Naive thymus-derived CD4-positive, alpha-beta T cell (primary cell): Measurements from ENCODE around the gene DPP10. TPM values are rescaled to one million over a fixed set of nuclear protein-coding genes. Genes with fewer than 3 reads are reported as not detected.

Source experiments
- ATAC-seq: fragments of 150-1000 bp; cut with Tn5 transposase; 2 replicates; pipeline ENCODE4 v1.10.0; 2021; ENCODE audit warnings: mild to moderate bottlenecking, moderate library complexity
- CTCF ChIA-PET: fragments of 350-600 bp; sonication (Branson Sonifier 250); formaldehyde crosslinking; loops from one replicate; lab custom pipeline; 2021; ENCODE audit warnings: antibody characterized with exemption; lab: Charles Lee
- POLR2A ChIA-PET: fragments of 350-600 bp; sonication (Branson Sonifier 250); formaldehyde crosslinking; loops from one replicate; lab custom pipeline; 2021; ENCODE audit warnings: antibody characterized with exemption, inconsistent platforms; lab: Charles Lee
- DNase-seq, 9 donors: peaks; one replicate each; pipeline versions ENCODE4 v3.0.0 to v3.0.0-alpha.2; 2020 to 2022; ENCODE audit warnings: mixed read lengths in 1 of 9
- H3K27ac ChIP-seq: one replicate; pipeline ENCODE4 v1.7.0; 2013; ENCODE audit warnings: mild to moderate bottlenecking, low read depth, low read length, moderate library complexity
- H3K27me3 ChIP-seq, 2 donors: one replicate each; pipeline ENCODE4 v1.7.0; 2013; ENCODE audit warnings: low read length in 2 of 2, mild to moderate bottlenecking in 2 of 2, moderate library complexity in 2 of 2; ENCODE audit not compliant: control insufficient read depth in 2 of 2, insufficient read depth in 2 of 2
- H3K36me3 ChIP-seq, 3 experiments: 1 replicate in 2 of 3; 2 replicates in 1 of 3; pipeline ENCODE4 v1.7.0; 2013; ENCODE audit warnings: low read length in 3 of 3, mild to moderate bottlenecking in 3 of 3, moderate library complexity in 1 of 3; ENCODE audit not compliant: insufficient read depth in 3 of 3, control insufficient read depth in 2 of 3
- H3K4me1 ChIP-seq, 2 donors: one replicate each; pipeline ENCODE4 v1.7.0; 2013; ENCODE audit warnings: low read length in 2 of 2, mild to moderate bottlenecking in 2 of 2, moderate library complexity in 1 of 2; ENCODE audit not compliant: control insufficient read depth in 2 of 2, insufficient read depth in 2 of 2
- H3K4me3 ChIP-seq: 2 replicates; pipeline ENCODE4 v1.7.0; 2013; ENCODE audit warnings: mild to moderate bottlenecking, low read length
- H3K9me3 ChIP-seq, 3 experiments: 1 replicate in 2 of 3; 2 replicates in 1 of 3; pipeline ENCODE4 v1.7.0; 2013; ENCODE audit warnings: low read length in 3 of 3; ENCODE audit not compliant: control insufficient read depth in 2 of 3
- H3K27ac Mint-ChIP-seq, 9 donors: one replicate each; pipeline ENCODE4 v1.8.0; 2020 to 2022; ENCODE audit warnings: mixed read lengths in 9 of 9, mild to moderate bottlenecking in 8 of 9, moderate library complexity in 5 of 9, inconsistent platforms in 2 of 9
- H3K27me3 Mint-ChIP-seq, 5 donors: one replicate each; pipeline ENCODE4 v1.8.0; 2021 to 2022; ENCODE audit warnings: mixed read lengths in 5 of 5, mild to moderate bottlenecking in 1 of 5
- H3K36me3 Mint-ChIP-seq, 5 donors: one replicate each; pipeline ENCODE4 v1.8.0; 2020 to 2022; ENCODE audit warnings: mixed read lengths in 5 of 5, mild to moderate bottlenecking in 3 of 5, inconsistent platforms in 1 of 5
- H3K4me1 Mint-ChIP-seq, 7 donors: one replicate each; pipeline ENCODE4 v1.8.0; 2020 to 2022; ENCODE audit warnings: mixed read lengths in 7 of 7, mild to moderate bottlenecking in 3 of 7, inconsistent platforms in 1 of 7
- H3K4me3 Mint-ChIP-seq, 10 donors: one replicate each; pipeline ENCODE4 v1.8.0; 2020 to 2022; ENCODE audit warnings: mild to moderate bottlenecking in 10 of 10, mixed read lengths in 10 of 10, moderate library complexity in 6 of 10, inconsistent platforms in 2 of 10
- H3K9me3 Mint-ChIP-seq, 11 donors: one replicate each; pipeline ENCODE4 v1.8.0; 2020 to 2022; ENCODE audit warnings: mixed read lengths in 11 of 11, mild to moderate bottlenecking in 4 of 11, inconsistent platforms in 1 of 11, moderate library complexity in 1 of 11
- intact Hi-C, 2 donors: fragments of 100-400 bp; cut with micrococcal nuclease; formaldehyde crosslinking; loops; one replicate each; pipeline ENCODE4 v1.15.1; 2023
- polyA plus RNA-seq, 2 donors: library from polyadenylated mRNA; unstranded; fragments of 300-500 nt; fragmentation: Illumina TruSeq; gene quantifications; one replicate each; pipeline ENCODE4 v1.2.3, GENCODE V29; 2021
- total RNA-seq, 6 experiments: library from RNA in 5 of 6; stranded (reverse) in 5 of 6; gene quantifications; 1 replicate in 5 of 6; 2 replicates in 1 of 6; pipeline ENCODE4 v1.2.3 and lab custom pipeline; 2021 to 2026

The DPP10 gene
- total and polyA plus RNA-seq, 7 experiments from 2014 or later: not detected

GRCh38 chr2:115162494-115163293 lies 720.3 kb downstream of the DPP10 start:
- Mint-ChIP-seq H3K4me3 (peak overlapping the region in 7 of 10 donors; percentile 9 to 59 (median 25)), H3K36me3 (peaks cover 0 to 2% (median 0%) of the 10 kb centered on the region in 5 donors), H3K9me3 (peaks cover 0 to 6% (median 0%) of the 10 kb centered on the region in 11 donors), H3K4me1 (peaks cover 0 to 18% (median 4%) of the 10 kb centered on the region in 7 donors), H3K27me3 (peaks cover 30 to 39% (median 36%) of the 10 kb centered on the region in 5 donors), H3K27ac (no peak overlapping the region)
- ChIA-PET POLR2A (no interaction called here), CTCF (no interaction called here)
- H3K27ac ChIP-seq: no peak overlapping the region
- H3K36me3 ChIP-seq: no peaks in the 10 kb centered on the region
- no peak for DNase-seq
- no peak for ATAC-seq
- H3K9me3 ChIP-seq: no peaks in the 10 kb centered on the region
- intact Hi-C loops: no loop called here
- no peak overlapping the region for H3K4me3 ChIP-seq
- H3K4me1 ChIP-seq: no peaks in the 10 kb centered on the region
- H3K27me3 ChIP-seq: no peaks in the 10 kb centered on the region

GRCh38 chr2:115163572-115163971 lies 721.1 kb downstream of the DPP10 start:
- peaks cover 30 to 39% (median 36%) of the 10 kb centered on the region in 5 donors for H3K27me3 Mint-ChIP-seq
- peaks cover 0 to 6% (median 0%) of the 10 kb centered on the region in 11 donors for H3K9me3 Mint-ChIP-seq
- peaks cover 0 to 2% (median 0%) of the 10 kb centered on the region in 5 donors for H3K36me3 Mint-ChIP-seq
- no peak overlapping the region for H3K4me3 ChIP-seq
- peak overlapping the region in 3 of 10 donors; percentile 17 to 59 (median 50) for H3K4me3 Mint-ChIP-seq
- ChIA-PET CTCF (no interaction called here), POLR2A (no interaction called here)
- H3K27ac Mint-ChIP-seq: no peak overlapping the region
- no peaks in the 10 kb centered on the region for H3K36me3 ChIP-seq
- H3K27me3 ChIP-seq: no peaks in the 10 kb centered on the region
- ATAC-seq: no peak
- intact Hi-C loops: no loop called here
- no peak for DNase-seq
- H3K9me3 ChIP-seq: no peaks in the 10 kb centered on the region
- no peaks in the 10 kb centered on the region for H3K4me1 ChIP-seq
- H3K27ac ChIP-seq: no peak overlapping the region
- peaks cover 0 to 18% (median 4%) of the 10 kb centered on the region in 7 donors for H3K4me1 Mint-ChIP-seq

GRCh38 chr2:115165529-115166109 lies 723.2 kb downstream of the DPP10 start:
- Histone ChIP-seq H3K27me3 (no peaks in the 10 kb centered on the region), H3K36me3 (no peaks in the 10 kb centered on the region), H3K4me1 (no peaks in the 10 kb centered on the region), H3K4me3 (no peak overlapping the region), H3K27ac (no peak overlapping the region), H3K9me3 (no peaks in the 10 kb centered on the region)
- Mint-ChIP-seq H3K27me3 (peaks cover 21 to 24% (median 23%) of the 10 kb centered on the region in 5 donors), H3K36me3 (peaks cover 0 to 2% (median 0%) of the 10 kb centered on the region in 5 donors), H3K27ac (no peak overlapping the region), H3K4me3 (no peak overlapping the region), H3K4me1 (peaks cover 0 to 16% (median 4%) of the 10 kb centered on the region in 7 donors), H3K9me3 (peaks cover 0 to 9% (median 3%) of the 10 kb centered on the region in 11 donors)
- ChIA-PET CTCF (no interaction called here), POLR2A (no interaction called here)
- ATAC-seq (no peak), DNase-seq (no peak)
- intact Hi-C loops: no loop called here

GRCh38 chr2:115168457-115168856 lies 726.0 kb downstream of the DPP10 start:
- no peaks in the 10 kb centered on the region for H3K9me3 ChIP-seq
- no peaks in the 10 kb centered on the region for H3K4me1 ChIP-seq
- Mint-ChIP-seq H3K36me3 (no peaks in the 10 kb centered on the region), H3K4me1 (peaks cover 0 to 2% (median 0%) of the 10 kb centered on the region in 7 donors), H3K9me3 (peaks cover 0 to 7% (median 4%) of the 10 kb centered on the region in 11 donors), H3K4me3 (no peak overlapping the region), H3K27me3 (peaks cover 3 to 6% (median 6%) of the 10 kb centered on the region in 5 donors), H3K27ac (no peak overlapping the region)
- no peak for ATAC-seq
- no peak overlapping the region for H3K27ac ChIP-seq
- POLR2A ChIA-PET: no interaction called here
- H3K36me3 ChIP-seq: no peaks in the 10 kb centered on the region
- CTCF ChIA-PET: no interaction called here
- no peak overlapping the region for H3K4me3 ChIP-seq
- H3K27me3 ChIP-seq: no peaks in the 10 kb centered on the region
- intact Hi-C loops: no loop called here
- DNase-seq: no peak

GRCh38 chr2:115169814-115170213 lies 727.4 kb downstream of the DPP10 start:
- intact Hi-C loops: no loop called here
- Mint-ChIP-seq H3K4me3 (no peak overlapping the region), H3K27ac (no peak overlapping the region), H3K9me3 (peaks cover 0 to 7% (median 4%) of the 10 kb centered on the region in 11 donors), H3K36me3 (no peaks in the 10 kb centered on the region), H3K27me3 (no peaks in the 10 kb centered on the region), H3K4me1 (no peaks in the 10 kb centered on the region)
- Histone ChIP-seq H3K36me3 (no peaks in the 10 kb centered on the region), H3K27ac (no peak overlapping the region), H3K4me3 (no peak overlapping the region), H3K27me3 (no peaks in the 10 kb centered on the region), H3K4me1 (no peaks in the 10 kb centered on the region), H3K9me3 (no peaks in the 10 kb centered on the region)
- POLR2A ChIA-PET: no interaction called here
- DNase-seq: no peak
- CTCF ChIA-PET: no interaction called here
- no peak for ATAC-seq

- Histone ChIP-seq H3K9me3 (no peaks in the 10 kb centered on the region), H3K27ac (no peak overlapping the region), H3K27me3 (no peaks in the 10 kb centered on the region), H3K4me1 (no peaks in the 10 kb centered on the region), H3K4me3 (no peak overlapping the region), H3K36me3 (no peaks in the 10 kb centered on the region)
- intact Hi-C loops: no loop called here
- peaks cover 0 to 7% (median 4%) of the 10 kb centered on the region in 11 donors for H3K9me3 Mint-ChIP-seq
- DNase-seq: no peak
- H3K36me3 Mint-ChIP-seq: no peaks in the 10 kb centered on the region
- H3K27ac Mint-ChIP-seq: no peak overlapping the region
- no peaks in the 10 kb centered on the region for H3K4me1 Mint-ChIP-seq
- no peak for ATAC-seq
- no peak overlapping the region for H3K4me3 Mint-ChIP-seq
- H3K27me3 Mint-ChIP-seq: no peaks in the 10 kb centered on the region
- POLR2A ChIA-PET: no interaction called here
- CTCF ChIA-PET: interaction anchor here (0.7 kb wide), 1 partner anchor 15 kb away, joined by 3 read pairs; no protein-coding TSS in a partner anchor
Observed at GRCh38 chr2:115171751-115172150, 729.3 kb downstream of the DPP10 start.
